IgD-negative memory B cell (primary cell): ENCODE measurements around the gene CHD1. TPM values are rescaled to one million over a fixed set of nuclear protein-coding genes. Genes with fewer than 3 reads are reported as not detected.
"Not testable (repeated sequence)": the region's sequence is repeated elsewhere in the genome, so short reads cannot be mapped to it uniquely, and the experiment has no call there.

ENCODE experiments used
- H3K27ac Mint-ChIP-seq, 3 donors: one replicate each; pipeline ENCODE4 v1.8.0; 2020 to 2022; ENCODE audit warnings: mild to moderate bottlenecking in 3 of 3, mixed read lengths in 3 of 3, moderate library complexity in 1 of 3
- H3K27me3 Mint-ChIP-seq: one replicate; pipeline ENCODE4 v1.8.0; 2021; ENCODE audit warnings: mixed read lengths
- H3K36me3 Mint-ChIP-seq: one replicate; pipeline ENCODE4 v1.8.0; 2020; ENCODE audit warnings: mild to moderate bottlenecking, mixed read lengths
- H3K4me1 Mint-ChIP-seq, 3 donors: one replicate each; pipeline ENCODE4 v1.8.0; 2020 to 2022; ENCODE audit warnings: mixed read lengths in 3 of 3, mild to moderate bottlenecking in 1 of 3
- H3K4me3 Mint-ChIP-seq, 4 donors: one replicate each; pipeline ENCODE4 v1.8.0; 2020 to 2022; ENCODE audit warnings: mild to moderate bottlenecking in 4 of 4, mixed read lengths in 4 of 4, moderate library complexity in 3 of 4
- H3K9me3 Mint-ChIP-seq, 3 donors: one replicate each; pipeline ENCODE4 v1.8.0; 2020 to 2021; ENCODE audit warnings: mixed read lengths in 3 of 3, mild to moderate bottlenecking in 1 of 3
- polyA plus RNA-seq: library from polyadenylated mRNA; unstranded; fragments of 300-500 nt; fragmentation: Illumina TruSeq; gene quantifications from one replicate; pipeline ENCODE4 v1.2.3, GENCODE V29; 2021

The CHD1 gene
- 13.9 TPM for polyA plus RNA-seq

DNA sequence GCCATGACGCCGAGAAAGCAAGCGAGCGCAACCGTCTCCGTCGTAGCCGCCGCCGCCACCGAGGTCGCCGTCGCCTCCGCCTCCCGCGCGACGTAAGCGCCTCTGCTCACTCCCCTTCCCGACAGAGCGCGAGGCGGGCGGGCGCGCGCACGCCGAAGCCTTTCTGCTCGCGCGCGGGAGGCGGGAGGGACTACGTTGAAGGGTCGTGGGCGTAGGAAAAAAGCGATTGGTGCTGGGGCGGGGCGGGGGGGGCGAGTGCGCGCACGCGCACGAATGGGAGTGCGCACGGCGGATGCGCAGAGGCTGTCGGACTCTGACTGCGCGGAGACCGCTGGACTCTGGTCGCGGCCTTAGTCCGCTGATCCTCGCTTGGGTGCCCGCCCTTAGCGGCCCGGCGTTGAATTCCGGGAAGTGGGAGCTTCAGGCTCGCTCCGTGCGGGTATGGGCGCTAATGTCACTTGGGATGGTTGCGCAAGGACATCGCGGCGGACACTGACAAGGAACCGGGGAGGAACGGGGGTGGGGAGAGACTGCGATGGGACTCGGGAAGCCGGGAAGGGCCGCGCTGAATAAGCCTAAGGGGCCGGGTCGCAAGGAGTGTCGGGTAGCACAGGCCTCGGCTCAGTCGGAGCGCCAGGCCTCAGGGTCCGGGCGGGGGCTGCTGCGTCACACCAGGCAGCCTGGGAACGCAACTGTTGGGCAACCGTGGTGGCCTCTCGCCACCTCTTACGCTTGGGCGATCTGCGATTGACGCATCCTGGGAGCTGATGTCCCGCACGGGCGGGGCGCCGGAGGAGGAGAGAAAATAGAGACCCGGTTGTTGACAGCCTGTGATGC is at the start of gene CHD1:
TSS of gene CHD1 (minus strand) at position 135 of the 837 bp plus-strand sequence. CDS start 2,621 bp downstream, outside the sequence.
- peak within 1 kb of the TSS; percentile 100 for H3K27ac Mint-ChIP-seq
- H3K9me3 Mint-ChIP-seq: no peaks in the 10 kb centered on the region
- peaks cover 19 to 56% (median 38%) of the 10 kb centered on the region in 3 donors for H3K4me1 Mint-ChIP-seq
- peaks cover 6% of the 10 kb centered on the region for H3K36me3 Mint-ChIP-seq
- H3K27me3 Mint-ChIP-seq: peaks cover 1% of the 10 kb centered on the region
- H3K4me3 Mint-ChIP-seq: peak within 1 kb of the TSS; percentile 95 to 96 (median 96)

DNA sequence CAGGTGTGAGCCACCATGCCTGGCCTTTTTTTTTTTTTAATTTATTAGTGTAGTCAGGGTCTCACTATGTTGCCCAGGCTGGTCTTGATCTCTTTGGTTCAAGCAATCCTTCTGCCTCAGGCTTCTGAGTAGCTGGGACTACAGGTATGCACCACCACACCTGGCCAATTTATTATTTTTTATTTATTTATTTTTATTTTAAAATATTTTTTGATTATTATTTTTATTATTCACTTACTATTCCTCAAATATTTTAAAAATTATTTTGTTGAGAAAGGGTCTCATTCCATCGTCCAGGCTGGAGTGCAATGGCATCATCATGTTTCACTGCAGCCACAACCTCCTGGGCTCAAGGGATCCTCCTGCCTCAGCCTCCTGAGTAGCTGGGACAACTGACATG is 49.7 kb upstream of the CHD1 start:
- H3K27me3 Mint-ChIP-seq: no peaks in the 10 kb centered on the region

DNA sequence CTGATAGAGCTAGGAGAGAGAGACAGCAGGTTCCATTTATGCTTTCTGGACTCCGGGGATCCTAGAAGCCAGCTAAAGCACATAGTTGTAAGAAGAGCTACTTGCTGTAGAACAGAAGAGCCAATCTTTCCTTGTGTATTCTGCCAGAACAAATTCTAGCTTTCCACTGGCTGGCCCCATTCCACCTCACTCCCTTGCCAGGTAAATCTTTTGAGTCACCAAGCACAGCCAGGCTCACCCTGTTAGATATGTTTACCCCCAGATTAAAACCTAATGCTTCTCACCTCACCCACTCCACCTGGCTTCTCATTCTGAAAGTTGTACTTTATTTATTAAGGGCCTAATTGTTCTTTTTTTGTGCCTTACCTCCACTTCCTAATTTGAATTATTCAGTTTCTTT is 48.9 kb upstream of the CHD1 start:
- Mint-ChIP-seq H3K36me3 (no peaks in the 10 kb centered on the region), H3K9me3 (no peaks in the 10 kb centered on the region), H3K4me3 (no peak overlapping the region), H3K27ac (no peak overlapping the region), H3K27me3 (no peaks in the 10 kb centered on the region), H3K4me1 (peaks cover 20 to 22% (median 21%) of the 10 kb centered on the region in 3 donors)

More for the DNA sequence above, 49.7 kb upstream of the CHD1 start:
- no peaks in the 10 kb centered on the region for H3K36me3 Mint-ChIP-seq
- no peaks in the 10 kb centered on the region for H3K9me3 Mint-ChIP-seq
- peaks cover 20 to 22% (median 21%) of the 10 kb centered on the region in 3 donors for H3K4me1 Mint-ChIP-seq
- H3K4me3 Mint-ChIP-seq: no peak overlapping the region
- H3K27ac Mint-ChIP-seq: no peak overlapping the region

- H3K27me3 Mint-ChIP-seq: no peaks in the 10 kb centered on the region
- no peaks in the 10 kb centered on the region for H3K9me3 Mint-ChIP-seq
- peak overlapping the region in 3 of 4 donors; percentile 48 to 88 (median 79) for H3K4me3 Mint-ChIP-seq
- peaks cover 20 to 22% (median 21%) of the 10 kb centered on the region in 3 donors for H3K4me1 Mint-ChIP-seq
- peak overlapping the region; percentile 25 to 84 (median 41) for H3K27ac Mint-ChIP-seq
- no peaks in the 10 kb centered on the region for H3K36me3 Mint-ChIP-seq
Observed at GRCh38 chr5:98975682-98976407, 47.0 kb upstream of the CHD1 start.

GRCh38 chr5:98975223-98975622 is 46.4 kb upstream of the CHD1 start:
- Mint-ChIP-seq H3K4me1 (peaks cover 20 to 22% (median 21%) of the 10 kb centered on the region in 3 donors), H3K36me3 (no peaks in the 10 kb centered on the region), H3K9me3 (no peaks in the 10 kb centered on the region), H3K27me3 (no peaks in the 10 kb centered on the region), H3K4me3 (peak overlapping the region in 2 of 4 donors; percentile 48 to 88), H3K27ac (peak overlapping the region in 2 of 3 donors; percentile 70 to 87)

GRCh38 chr5:98969400-98969799 is 40.6 kb upstream of the CHD1 start:
- no peak overlapping the region for H3K27ac Mint-ChIP-seq
- H3K4me1 Mint-ChIP-seq: peaks cover 0 to 4% (median 1%) of the 10 kb centered on the region in 3 donors
- H3K36me3 Mint-ChIP-seq: no peaks in the 10 kb centered on the region
- H3K9me3 Mint-ChIP-seq: peaks cover 0 to 4% (median 0%) of the 10 kb centered on the region in 3 donors
- no peaks in the 10 kb centered on the region for H3K27me3 Mint-ChIP-seq
- no peak overlapping the region for H3K4me3 Mint-ChIP-seq

DNA sequence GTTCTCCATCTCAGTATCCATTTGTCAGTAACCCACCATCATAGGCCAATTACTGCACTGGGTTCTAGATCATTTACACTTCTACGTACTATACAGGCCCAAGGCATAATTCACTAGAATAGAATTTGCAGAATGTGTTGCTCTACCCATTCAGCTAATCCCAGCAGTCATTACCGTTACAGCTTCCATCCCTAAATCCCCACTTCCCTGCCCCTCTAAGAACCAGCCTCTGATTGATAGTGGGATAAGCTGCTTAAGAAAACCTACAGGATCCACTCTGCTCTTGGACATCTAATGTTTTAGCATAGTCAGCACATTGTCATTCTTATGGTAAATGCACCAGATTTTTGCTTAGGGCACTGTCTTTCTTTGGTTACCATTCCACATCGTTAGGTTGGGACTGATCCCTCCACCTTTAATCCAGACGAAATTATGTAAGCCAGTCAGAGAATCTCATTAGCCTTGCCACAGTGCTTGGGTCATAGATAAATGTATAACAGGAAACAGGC is 39.3 kb upstream of the CHD1 start:
- H3K36me3 Mint-ChIP-seq: peaks cover 2% of the 10 kb centered on the region
- H3K4me1 Mint-ChIP-seq: peaks cover 0 to 1% (median 1%) of the 10 kb centered on the region in 3 donors
- no peak overlapping the region for H3K27ac Mint-ChIP-seq
- no peak overlapping the region for H3K4me3 Mint-ChIP-seq
- peaks cover 0 to 4% (median 0%) of the 10 kb centered on the region in 3 donors for H3K9me3 Mint-ChIP-seq
- no peaks in the 10 kb centered on the region for H3K27me3 Mint-ChIP-seq

- no peak overlapping the region for H3K4me3 Mint-ChIP-seq
- H3K27me3 Mint-ChIP-seq: no peaks in the 10 kb centered on the region
- peak overlapping the region in 1 of 3 donors; percentile 25 for H3K27ac Mint-ChIP-seq
- peaks cover 0 to 4% (median 0%) of the 10 kb centered on the region in 3 donors for H3K9me3 Mint-ChIP-seq
- H3K36me3 Mint-ChIP-seq: peaks cover 2% of the 10 kb centered on the region
- H3K4me1 Mint-ChIP-seq: peaks cover 3 to 7% (median 6%) of the 10 kb centered on the region in 3 donors
Observed at GRCh38 chr5:98965226-98965625, 36.4 kb upstream of the CHD1 start.

DNA sequence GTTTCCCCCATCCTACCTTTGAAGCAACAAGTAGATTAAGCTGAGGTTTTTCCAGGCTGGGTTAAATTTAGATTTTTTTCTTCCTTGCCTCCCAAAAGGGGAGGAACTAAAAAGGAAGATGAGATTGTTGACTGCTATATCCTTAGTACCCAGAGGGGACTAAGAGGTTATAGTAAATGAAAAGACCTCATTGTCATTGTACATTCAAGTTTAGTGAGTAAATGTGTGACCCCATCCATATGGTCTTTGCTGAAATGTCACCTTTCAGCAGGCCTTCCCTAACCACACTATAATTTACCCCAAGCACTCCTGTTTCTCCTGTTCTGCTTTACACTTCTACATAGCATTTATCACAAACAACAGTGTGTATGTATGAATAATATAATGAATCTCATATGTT is 35.8 kb upstream of the CHD1 start:
- Mint-ChIP-seq H3K9me3 (peaks cover 0 to 4% (median 0%) of the 10 kb centered on the region in 3 donors), H3K36me3 (peaks cover 2% of the 10 kb centered on the region), H3K27me3 (no peaks in the 10 kb centered on the region), H3K27ac (peak overlapping the region in 1 of 3 donors; percentile 25), H3K4me1 (peaks cover 3 to 7% (median 7%) of the 10 kb centered on the region in 3 donors), H3K4me3 (no peak overlapping the region)

- Mint-ChIP-seq H3K4me3 (no peak overlapping the region), H3K27me3 (no peaks in the 10 kb centered on the region), H3K9me3 (peaks cover 0 to 4% (median 0%) of the 10 kb centered on the region in 3 donors), H3K36me3 (peaks cover 2% of the 10 kb centered on the region), H3K4me1 (peaks cover 3 to 7% (median 6%) of the 10 kb centered on the region in 3 donors), H3K27ac (no peak overlapping the region)
Observed at GRCh38 chr5:98963019-98963418, 34.2 kb upstream of the CHD1 start.

- Mint-ChIP-seq H3K4me1 (peaks cover 3 to 7% (median 6%) of the 10 kb centered on the region in 3 donors), H3K36me3 (peaks cover 2% of the 10 kb centered on the region), H3K4me3 (no peak overlapping the region), H3K27ac (no peak overlapping the region), H3K9me3 (peaks cover 0 to 4% (median 0%) of the 10 kb centered on the region in 3 donors), H3K27me3 (no peaks in the 10 kb centered on the region)
Observed at GRCh38 chr5:98962587-98962986, 33.8 kb upstream of the CHD1 start.

DNA sequence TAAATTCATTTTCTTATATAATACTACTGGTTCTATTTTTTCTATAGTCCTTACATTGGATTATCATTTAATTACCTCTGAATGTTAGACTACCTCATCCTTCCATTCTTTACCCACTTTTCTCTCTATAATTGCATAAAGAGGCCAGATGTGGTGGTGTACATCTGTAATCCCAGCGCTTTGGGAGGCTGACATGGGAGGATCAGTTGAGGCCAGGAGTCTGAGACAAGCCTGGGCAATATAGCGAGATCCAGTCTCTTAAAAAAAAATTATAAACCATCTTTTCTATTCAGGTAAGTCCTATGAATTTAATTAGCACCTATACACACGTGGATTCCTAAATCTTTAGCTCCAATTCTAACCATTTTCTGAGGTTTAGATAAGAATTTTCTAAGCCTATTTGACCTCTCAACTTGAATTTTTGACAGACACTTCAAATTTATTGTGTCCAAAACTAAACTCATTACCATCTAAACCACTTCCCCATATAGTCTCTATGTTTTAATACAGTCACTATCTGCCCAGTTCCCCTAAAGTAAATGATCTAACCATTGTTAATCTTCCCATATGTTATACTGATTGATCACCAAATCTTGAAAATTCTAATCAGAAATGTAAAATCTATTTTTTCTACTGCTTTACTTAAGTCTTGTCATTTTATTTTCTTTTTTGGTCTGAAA is 33.0 kb upstream of the CHD1 start:
- H3K9me3 Mint-ChIP-seq: peaks cover 0 to under 1% (median 0%) of the 10 kb centered on the region in 3 donors
- no peak overlapping the region for H3K4me3 Mint-ChIP-seq
- H3K36me3 Mint-ChIP-seq: peaks cover 2% of the 10 kb centered on the region

GRCh38 chr5:98957307-98957706 is 28.5 kb upstream of the CHD1 start:
- Mint-ChIP-seq H3K27me3 (no peaks in the 10 kb centered on the region), H3K4me3 (no peak overlapping the region), H3K27ac (no peak overlapping the region), H3K9me3 (no peaks in the 10 kb centered on the region), H3K4me1 (peaks cover 2 to 7% (median 6%) of the 10 kb centered on the region in 3 donors), H3K36me3 (no peaks in the 10 kb centered on the region)

More for the DNA sequence above, 33.0 kb upstream of the CHD1 start:
- Mint-ChIP-seq H3K27me3 (no peaks in the 10 kb centered on the region), H3K4me1 (peaks cover 3 to 7% (median 6%) of the 10 kb centered on the region in 3 donors), H3K27ac (peak overlapping the region in 1 of 3 donors; percentile 65)

GRCh38 chr5:98955888-98956287 is 27.1 kb upstream of the CHD1 start:
- H3K27ac Mint-ChIP-seq, H3K27me3 Mint-ChIP-seq, H3K36me3 Mint-ChIP-seq, H3K4me1 Mint-ChIP-seq, H3K9me3 Mint-ChIP-seq: not testable (repeated sequence)
- peak overlapping the region in 1 of 4 donors; percentile 41 for H3K4me3 Mint-ChIP-seq
